Mucosa of stomach (tissue), 1 donor: ENCODE results near the gene DPYD.

Source experiments
- H3K27me3 ChIP-seq: one replicate; pipeline ENCODE4 v1.7.0; 2013; ENCODE audit warnings: mild to moderate bottlenecking, low read length; ENCODE audit not compliant: control insufficient read depth, insufficient read depth
- H3K36me3 ChIP-seq: one replicate; pipeline ENCODE4 v1.7.0; 2013; ENCODE audit warnings: low read length; ENCODE audit not compliant: control insufficient read depth, insufficient read depth
- H3K4me1 ChIP-seq: one replicate; pipeline ENCODE4 v1.7.0; 2013; ENCODE audit warnings: mild to moderate bottlenecking, low read length; ENCODE audit not compliant: control insufficient read depth, insufficient read depth
- H3K4me3 ChIP-seq: one replicate; pipeline ENCODE4 v1.7.0; 2013; ENCODE audit warnings: low read length
- H3K9ac ChIP-seq: one replicate; pipeline ENCODE4 v1.7.0; 2013; ENCODE audit warnings: mild to moderate bottlenecking, low read length, moderate library complexity
- H3K9me3 ChIP-seq: one replicate; pipeline ENCODE4 v1.7.0; 2013; ENCODE audit warnings: mild to moderate bottlenecking, low read length, moderate library complexity; ENCODE audit not compliant: control insufficient read depth
- donor health status: Pancreatic carcinoma.

Gene DPYD

DNA sequence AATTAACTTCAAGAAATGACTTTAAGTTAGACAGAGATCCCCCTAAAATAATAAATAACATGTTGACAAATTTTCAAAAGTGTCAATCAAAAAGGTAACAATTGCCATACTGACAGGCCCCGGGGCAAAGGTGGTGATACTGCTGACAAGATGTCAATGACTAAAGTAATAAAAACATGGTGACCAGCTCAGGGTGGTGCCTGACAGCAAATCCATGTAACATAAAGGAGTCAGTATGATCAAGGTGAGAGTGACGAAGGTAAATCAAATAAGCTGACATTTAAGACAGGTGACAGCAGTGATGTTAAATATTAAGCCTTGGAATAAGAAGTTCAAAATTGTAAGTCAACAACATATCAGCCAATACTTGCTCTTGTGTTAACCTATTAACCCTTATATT lies 387.5 kb downstream of the DPYD start:
- no peaks in the 10 kb centered on the region for H3K9me3 ChIP-seq
- no peak overlapping the region for H3K4me3 ChIP-seq
- no peaks in the 10 kb centered on the region for H3K27me3 ChIP-seq
- no peaks in the 10 kb centered on the region for H3K4me1 ChIP-seq
- H3K36me3 ChIP-seq: no peaks in the 10 kb centered on the region
- no peak overlapping the region for H3K9ac ChIP-seq

DNA sequence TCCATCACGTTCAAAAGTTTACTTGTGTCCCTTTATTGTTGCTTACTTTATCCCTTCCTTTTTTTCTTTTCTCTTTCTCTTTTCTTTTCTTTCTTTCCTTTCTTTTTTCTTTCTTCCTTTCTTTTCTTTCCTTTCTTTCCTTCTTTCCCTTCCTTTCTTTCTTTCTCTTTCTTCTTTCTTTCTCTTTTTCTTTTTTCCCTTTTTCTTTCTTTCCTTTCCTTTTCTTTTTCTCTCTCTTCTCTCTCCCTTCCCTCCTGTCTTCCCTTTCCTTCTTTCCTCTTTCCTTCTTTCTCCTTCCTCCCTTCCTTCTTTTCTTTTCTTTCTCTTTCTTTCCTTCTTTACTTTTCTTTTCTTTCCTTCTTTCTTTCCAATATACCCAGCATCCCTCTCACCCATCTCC lies 391.2 kb downstream of the DPYD start:
- no peaks in the 10 kb centered on the region for H3K36me3 ChIP-seq
- H3K9me3 ChIP-seq: no peaks in the 10 kb centered on the region
- no peaks in the 10 kb centered on the region for H3K4me1 ChIP-seq
- no peak overlapping the region for H3K4me3 ChIP-seq
- no peak overlapping the region for H3K9ac ChIP-seq
- H3K27me3 ChIP-seq: no peaks in the 10 kb centered on the region

DNA sequence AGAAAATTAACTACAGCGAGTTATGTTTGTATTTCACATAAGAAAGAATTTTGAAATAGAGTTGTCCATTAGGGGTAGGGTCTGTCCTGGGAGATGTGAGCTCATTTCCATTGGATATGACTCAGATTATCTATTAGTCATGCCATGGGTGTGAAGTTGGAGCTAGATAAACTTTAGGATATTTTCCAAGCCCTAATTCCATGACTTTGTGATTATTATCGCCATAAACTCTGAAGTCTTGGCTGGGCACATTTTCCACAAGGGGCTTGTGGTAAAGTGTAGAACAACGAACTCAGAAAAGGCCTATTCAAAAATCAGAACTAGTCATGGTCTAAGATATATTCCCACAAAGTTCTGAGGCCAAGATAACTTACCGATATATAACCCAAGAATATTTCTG lies 396.6 kb downstream of the DPYD start:
- H3K9me3 ChIP-seq: no peaks in the 10 kb centered on the region
- H3K27me3 ChIP-seq: no peaks in the 10 kb centered on the region
- H3K4me3 ChIP-seq: no peak overlapping the region
- no peaks in the 10 kb centered on the region for H3K36me3 ChIP-seq
- H3K4me1 ChIP-seq: no peaks in the 10 kb centered on the region
- no peak overlapping the region for H3K9ac ChIP-seq

DNA sequence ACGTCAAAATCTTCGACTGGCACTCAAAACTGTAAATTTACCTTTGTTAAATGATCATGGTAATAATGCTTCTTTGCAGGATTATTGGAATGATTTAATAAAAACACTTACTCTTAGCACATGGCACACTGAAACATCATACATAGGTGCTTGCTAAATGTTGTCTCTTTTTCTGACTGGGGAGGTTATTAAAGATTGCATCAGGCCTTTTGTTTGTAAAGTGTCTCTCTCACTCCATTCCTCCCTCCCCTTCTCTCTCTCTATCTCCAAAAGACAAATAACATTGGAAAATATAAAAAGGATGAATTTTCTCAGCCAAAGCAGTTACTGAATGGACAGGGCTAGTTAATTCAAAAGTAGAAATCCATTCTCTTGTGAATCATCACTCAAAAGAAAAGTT lies 404.2 kb downstream of the DPYD start:
- Histone ChIP-seq H3K9me3 (no peaks in the 10 kb centered on the region), H3K4me1 (no peaks in the 10 kb centered on the region), H3K36me3 (no peaks in the 10 kb centered on the region), H3K9ac (no peak overlapping the region), H3K27me3 (no peaks in the 10 kb centered on the region), H3K4me3 (no peak overlapping the region)

DNA sequence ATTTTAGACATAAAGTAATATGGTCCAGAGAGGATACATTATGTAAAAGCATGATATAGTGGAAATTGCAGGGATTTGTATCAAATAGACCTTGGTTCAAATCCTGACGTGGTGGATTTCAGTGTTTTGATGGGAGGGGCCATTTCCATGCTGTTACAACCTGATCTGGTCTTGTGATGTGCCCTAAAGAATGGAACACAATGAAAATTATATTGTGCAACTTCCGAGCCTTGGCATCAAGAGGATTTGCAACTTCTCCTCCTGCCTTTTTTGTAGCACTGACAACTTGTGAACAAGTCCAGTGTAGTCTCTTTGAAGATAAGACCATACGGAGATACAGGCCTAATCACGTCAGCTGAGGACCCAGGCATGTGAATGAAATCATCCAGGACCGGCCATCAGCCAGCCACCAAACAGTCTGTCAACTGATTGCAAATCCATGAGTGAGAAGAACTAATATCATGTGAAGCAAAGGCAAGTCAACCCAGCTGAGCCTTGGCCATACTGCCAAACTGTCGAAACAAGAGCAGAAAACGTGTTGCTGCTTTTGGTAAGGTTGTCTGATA lies 412.1 kb downstream of the DPYD start:
- H3K27me3 ChIP-seq: no peaks in the 10 kb centered on the region
- H3K4me1 ChIP-seq: no peaks in the 10 kb centered on the region

DNA sequence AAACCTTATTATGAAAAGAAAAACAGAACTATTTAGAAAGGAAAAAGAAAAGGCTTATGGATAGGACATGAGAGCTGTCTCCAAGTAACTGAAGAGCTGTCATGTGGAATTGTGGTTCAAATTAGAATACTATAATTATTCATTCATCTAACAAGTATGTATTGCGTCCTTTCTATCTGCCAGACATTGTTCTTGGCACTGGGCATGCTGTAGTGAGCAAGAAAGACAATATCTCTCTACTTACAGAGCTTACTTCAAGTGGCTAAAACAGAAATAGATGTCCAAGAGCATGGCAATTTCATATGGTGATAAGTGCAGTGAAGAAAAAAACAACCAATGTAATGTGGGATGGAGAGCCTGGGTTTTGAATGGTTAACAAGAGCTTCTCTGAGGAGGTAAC lies 413.0 kb downstream of the DPYD start:
- H3K4me3 ChIP-seq: no peak overlapping the region
- no peak overlapping the region for H3K9ac ChIP-seq
- no peaks in the 10 kb centered on the region for H3K4me1 ChIP-seq
- H3K9me3 ChIP-seq: no peaks in the 10 kb centered on the region
- no peaks in the 10 kb centered on the region for H3K36me3 ChIP-seq
- no peaks in the 10 kb centered on the region for H3K27me3 ChIP-seq

More for the DNA sequence above, 412.1 kb downstream of the DPYD start:
- Histone ChIP-seq H3K9ac (no peak overlapping the region), H3K9me3 (no peaks in the 10 kb centered on the region), H3K4me3 (no peak overlapping the region), H3K36me3 (no peaks in the 10 kb centered on the region)

DNA sequence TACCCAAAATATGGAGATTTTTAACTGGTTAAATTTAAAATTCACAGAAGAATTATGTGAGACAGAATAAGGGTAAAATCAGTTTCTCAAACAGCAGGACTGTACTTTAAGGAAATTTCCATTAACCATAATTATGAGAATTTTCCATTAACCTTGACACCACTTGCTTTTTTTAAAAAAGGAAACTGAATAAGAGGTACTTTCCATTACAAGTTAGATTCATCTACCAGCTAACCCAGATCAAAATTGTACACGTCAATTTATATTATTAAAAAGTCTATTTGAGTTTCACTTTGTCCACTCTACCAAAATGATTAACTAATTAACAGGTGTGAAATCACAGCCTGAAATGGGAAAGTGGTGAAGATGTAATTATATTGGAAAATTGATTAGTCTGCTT lies 414.5 kb downstream of the DPYD start:
- no peaks in the 10 kb centered on the region for H3K27me3 ChIP-seq
- H3K4me1 ChIP-seq: no peaks in the 10 kb centered on the region
- no peaks in the 10 kb centered on the region for H3K36me3 ChIP-seq
- H3K9me3 ChIP-seq: no peaks in the 10 kb centered on the region
- no peak overlapping the region for H3K9ac ChIP-seq
- no peak overlapping the region for H3K4me3 ChIP-seq

DNA sequence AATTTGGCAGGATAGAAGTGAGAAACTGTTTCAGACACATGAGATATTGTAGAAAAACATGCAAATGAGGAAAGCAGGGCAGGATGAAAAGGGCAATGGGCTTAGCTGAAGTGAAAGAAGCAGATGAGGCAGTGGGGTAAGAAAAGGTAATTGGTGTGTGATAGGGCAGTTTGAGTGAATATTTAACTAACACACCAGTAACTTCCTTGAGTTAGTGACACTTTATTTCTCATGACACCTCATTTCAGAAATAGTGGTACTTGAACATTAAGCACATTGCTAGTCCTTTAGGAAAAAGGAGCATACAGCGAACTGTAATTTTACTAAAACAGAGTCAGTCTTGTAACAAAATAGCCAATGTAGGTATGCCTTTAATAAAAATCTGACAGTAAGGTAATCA lies 415.0 kb downstream of the DPYD start:
- H3K9me3 ChIP-seq: no peaks in the 10 kb centered on the region
- no peaks in the 10 kb centered on the region for H3K4me1 ChIP-seq
- H3K36me3 ChIP-seq: no peaks in the 10 kb centered on the region
- no peaks in the 10 kb centered on the region for H3K27me3 ChIP-seq
- no peak overlapping the region for H3K4me3 ChIP-seq
- no peak overlapping the region for H3K9ac ChIP-seq

DNA sequence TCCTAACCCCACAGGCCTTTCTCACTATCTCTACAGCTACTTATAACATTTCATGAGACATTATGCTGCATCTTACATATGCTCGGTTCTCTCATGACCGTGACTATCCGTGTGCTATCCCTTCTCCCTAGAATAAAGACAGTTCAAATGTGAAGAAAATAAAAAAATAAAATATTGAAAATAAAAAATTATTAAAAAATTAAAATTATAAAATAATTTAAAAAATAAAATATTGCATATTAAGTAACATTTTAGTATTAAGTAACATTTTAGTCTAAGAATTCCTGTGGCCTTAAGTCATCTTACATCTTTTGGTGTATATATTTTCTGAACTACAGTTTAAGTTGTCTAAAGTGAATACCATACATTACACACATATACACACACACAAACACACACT lies 415.5 kb downstream of the DPYD start:
- no peaks in the 10 kb centered on the region for H3K4me1 ChIP-seq
- H3K9ac ChIP-seq: no peak overlapping the region

DNA sequence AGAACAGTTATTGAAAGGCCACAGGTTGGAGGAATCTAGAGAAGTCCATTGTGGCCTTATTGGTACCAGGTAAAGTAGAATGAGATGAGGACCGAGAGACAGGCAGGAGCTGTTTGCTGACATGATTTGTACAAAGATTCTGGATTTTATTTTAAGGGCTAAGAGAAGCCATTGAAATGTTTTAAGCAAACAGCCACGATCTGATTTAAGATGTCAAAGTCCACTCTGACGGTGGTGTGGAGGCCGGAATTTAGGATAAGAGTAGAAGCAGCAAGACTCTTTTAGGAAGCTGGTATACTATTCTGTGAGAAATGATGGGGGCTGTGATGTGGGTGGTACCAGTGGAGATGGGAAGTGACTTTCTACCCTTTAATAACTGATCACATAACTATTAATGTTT lies 418.5 kb downstream of the DPYD start:
- Histone ChIP-seq H3K4me1 (no peaks in the 10 kb centered on the region), H3K9ac (no peak overlapping the region), H3K9me3 (no peaks in the 10 kb centered on the region), H3K4me3 (no peak overlapping the region), H3K27me3 (no peaks in the 10 kb centered on the region), H3K36me3 (no peaks in the 10 kb centered on the region)

More for the DNA sequence above, 415.5 kb downstream of the DPYD start:
- Histone ChIP-seq H3K4me3 (no peak overlapping the region), H3K27me3 (no peaks in the 10 kb centered on the region), H3K9me3 (no peaks in the 10 kb centered on the region), H3K36me3 (no peaks in the 10 kb centered on the region)

DNA sequence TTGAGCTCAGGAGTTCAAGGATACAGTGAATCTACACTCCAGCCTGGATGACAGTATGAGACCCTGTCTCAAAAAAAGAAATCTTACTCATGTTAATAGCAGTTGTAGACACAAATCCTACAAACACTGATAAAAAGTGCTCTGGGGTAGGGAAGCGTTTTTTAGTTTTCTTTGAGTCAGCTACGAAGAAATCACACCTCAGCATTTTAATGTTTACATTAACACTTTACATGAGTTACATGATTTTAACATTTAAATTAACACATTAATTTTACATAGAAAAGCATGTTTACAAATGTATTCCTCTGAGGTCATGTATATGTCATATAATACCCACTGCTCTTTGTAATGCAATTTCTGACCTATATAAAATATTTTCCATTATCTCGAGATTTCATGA lies 419.2 kb downstream of the DPYD start:
- Histone ChIP-seq H3K36me3 (no peaks in the 10 kb centered on the region), H3K9ac (no peak overlapping the region), H3K4me3 (no peak overlapping the region), H3K27me3 (no peaks in the 10 kb centered on the region), H3K9me3 (no peaks in the 10 kb centered on the region), H3K4me1 (no peaks in the 10 kb centered on the region)

DNA sequence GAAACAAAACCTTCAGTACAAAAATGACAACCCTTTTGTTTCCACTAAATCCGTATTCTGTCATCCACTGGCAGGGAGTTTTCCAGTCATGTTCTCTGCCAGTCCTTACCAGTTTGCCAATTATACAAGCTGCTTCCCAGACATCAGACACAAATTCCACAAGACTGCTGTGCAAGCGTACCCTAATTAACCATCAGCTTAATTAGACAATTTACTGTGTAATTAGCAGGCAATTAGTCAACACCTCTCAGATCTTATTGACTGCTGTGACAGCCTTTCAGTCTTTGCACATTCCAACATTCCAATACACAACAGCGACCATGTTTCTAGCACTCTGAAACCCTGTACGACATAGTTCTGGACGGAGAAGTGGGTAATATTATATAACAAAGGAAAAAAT lies 420.1 kb downstream of the DPYD start:
- H3K9ac ChIP-seq: no peak overlapping the region
- no peaks in the 10 kb centered on the region for H3K27me3 ChIP-seq
- no peaks in the 10 kb centered on the region for H3K4me1 ChIP-seq
- no peaks in the 10 kb centered on the region for H3K36me3 ChIP-seq
- no peaks in the 10 kb centered on the region for H3K9me3 ChIP-seq
- H3K4me3 ChIP-seq: no peak overlapping the region

DNA sequence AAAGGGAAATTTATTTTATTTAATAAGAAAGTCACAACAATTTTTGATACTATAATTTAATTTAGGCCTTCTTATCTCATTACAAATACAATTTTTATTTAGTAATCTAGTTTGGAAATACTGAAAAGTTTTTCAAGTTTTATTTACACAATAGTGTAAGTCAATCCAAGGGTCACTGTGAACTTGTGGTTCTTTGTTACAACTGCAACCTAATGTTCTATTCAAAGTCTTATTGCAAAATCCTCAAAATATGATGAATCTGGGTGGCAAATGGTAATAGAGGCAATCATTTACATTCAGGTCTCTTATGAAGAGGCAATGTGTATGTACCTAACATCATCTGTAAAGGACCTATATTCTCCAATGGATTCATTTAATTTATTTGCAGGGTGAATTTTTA lies 421.2 kb downstream of the DPYD start:
- no peak overlapping the region for H3K9ac ChIP-seq
- no peaks in the 10 kb centered on the region for H3K36me3 ChIP-seq
- H3K4me1 ChIP-seq: no peaks in the 10 kb centered on the region
- H3K4me3 ChIP-seq: no peak overlapping the region
- no peaks in the 10 kb centered on the region for H3K27me3 ChIP-seq
- no peaks in the 10 kb centered on the region for H3K9me3 ChIP-seq
